HG03432 (cell line): ENCODE data around the gene FGFBP3.
A peak's percentile ranks its signal among the peaks of the same experiment; 100 is the strongest.

Experiments
- ATAC-seq: cut with Tn5 transposase; IDR thresholded peaks from one replicate; pipeline ENCODE4 v1.9.1; 2021; ENCODE audit warnings: mild to moderate bottlenecking, moderate library complexity; ENCODE audit not compliant: unreplicated experiment

Gene FGFBP3

GRCh38 chr10:91909117-91909677 is at the start of gene FGFBP3:
Gene FGFBP3 (minus strand): TSS chr10:91909486. CDS start chr10:91908969, 517 bp downstream.
- no peak for ATAC-seq

GRCh38 chr10:91957091-91957490 is 47.8 kb upstream of the FGFBP3 start:
- no peak for ATAC-seq

GRCh38 chr10:91955114-91955513 is 45.8 kb upstream of the FGFBP3 start:
- no peak for ATAC-seq

GRCh38 chr10:91953600-91954160 is 44.4 kb upstream of the FGFBP3 start:
- no peak for ATAC-seq

- ATAC-seq = peak; percentile 74
These were observed 35.8 kb upstream of the FGFBP3 start for GRCh38 chr10:91944880-91945630.

GRCh38 chr10:91941426-91941825 is 32.1 kb upstream of the FGFBP3 start:
- no peak for ATAC-seq

GRCh38 chr10:91939653-91940052 is 30.4 kb upstream of the FGFBP3 start:
- no peak for ATAC-seq

GRCh38 chr10:91935886-91936285 is 26.6 kb upstream of the FGFBP3 start:
- ATAC-seq = no peak

- ATAC-seq = no peak
These were observed 23.5 kb upstream of the FGFBP3 start for GRCh38 chr10:91932737-91933136.

GRCh38 chr10:91931526-91932190 is 22.4 kb upstream of the FGFBP3 start:
- no peak for ATAC-seq

- no peak for ATAC-seq
These were observed 21.7 kb upstream of the FGFBP3 start for GRCh38 chr10:91930939-91931338.

GRCh38 chr10:91925022-91925320 is 15.7 kb upstream of the FGFBP3 start:
- no peak for ATAC-seq

GRCh38 chr10:91924212-91925021 is 15.1 kb upstream of the FGFBP3 start:
- ATAC-seq = peak; percentile 25

- ATAC-seq = peak; percentile 97
These were observed 14.3 kb upstream of the FGFBP3 start, which contains the start of gene BTAF1 for GRCh38 chr10:91923371-91924211. Gene BTAF1 (plus strand): TSS chr10:91923770. CDS start chr10:91924077, 307 bp downstream.

GRCh38 chr10:91919651-91920050 is 10.4 kb upstream of the FGFBP3 start:
- ATAC-seq = no peak

GRCh38 chr10:91910467-91910866 is 1.2 kb upstream of the FGFBP3 start:
- ATAC-seq = no peak

GRCh38 chr10:91908337-91909116 is 759 bp downstream of the FGFBP3 start:
- ATAC-seq = peak; percentile 94

GRCh38 chr10:91907914-91908336 is 1.4 kb downstream of the FGFBP3 start:
- no peak for ATAC-seq

GRCh38 chr10:91907033-91907594 is 2.2 kb downstream of the FGFBP3 start:
- ATAC-seq = no peak
